SU-DHL-6 (cell line): ENCODE measurements around the gene GTF3C2.

Experiments
- EZH2phosphoT487 ChIP-seq: fragments of 200-600 bp; sonication (generic), shearing (Covaris generic); conservative IDR thresholded peaks from 2 replicates; pipeline ENCODE4 v1.6.1; 2018; ENCODE audit warnings: mild to moderate bottlenecking, antibody characterized with exemption, low read length, moderate library complexity, mixed read lengths
- TF ChIP-seq, protein P1 (sequence below): fragments of 200-600 bp; sonication (generic); IDR thresholded peaks from one replicate; pipeline ENCODE4 v1.5.1; 2017; ENCODE audit warnings: antibody characterized with exemption, mild to moderate bottlenecking, low read length, moderate library complexity; ENCODE audit not compliant: insufficient read depth, poor library complexity, severe bottlenecking

DNA sequence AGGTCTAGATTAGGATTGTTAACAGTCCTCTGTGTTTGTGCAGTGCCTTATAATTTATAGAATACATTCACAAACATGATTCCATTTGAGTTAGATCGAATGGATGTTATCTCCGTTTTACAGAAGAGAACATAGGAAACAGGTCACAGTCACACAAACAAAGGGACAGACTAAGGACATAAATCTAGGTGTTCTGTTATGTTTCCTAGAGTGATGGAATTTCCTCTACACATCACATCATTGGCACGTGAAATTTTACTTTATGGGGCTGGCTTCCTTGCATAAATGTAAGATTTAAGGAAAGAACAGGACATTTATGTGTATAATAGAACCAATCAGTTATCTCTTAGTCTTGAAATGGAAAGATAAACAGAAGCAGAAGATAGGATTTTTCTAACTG is 68.0 kb downstream of the GTF3C2 start:
- TF ChIP-seq, protein P1, sequence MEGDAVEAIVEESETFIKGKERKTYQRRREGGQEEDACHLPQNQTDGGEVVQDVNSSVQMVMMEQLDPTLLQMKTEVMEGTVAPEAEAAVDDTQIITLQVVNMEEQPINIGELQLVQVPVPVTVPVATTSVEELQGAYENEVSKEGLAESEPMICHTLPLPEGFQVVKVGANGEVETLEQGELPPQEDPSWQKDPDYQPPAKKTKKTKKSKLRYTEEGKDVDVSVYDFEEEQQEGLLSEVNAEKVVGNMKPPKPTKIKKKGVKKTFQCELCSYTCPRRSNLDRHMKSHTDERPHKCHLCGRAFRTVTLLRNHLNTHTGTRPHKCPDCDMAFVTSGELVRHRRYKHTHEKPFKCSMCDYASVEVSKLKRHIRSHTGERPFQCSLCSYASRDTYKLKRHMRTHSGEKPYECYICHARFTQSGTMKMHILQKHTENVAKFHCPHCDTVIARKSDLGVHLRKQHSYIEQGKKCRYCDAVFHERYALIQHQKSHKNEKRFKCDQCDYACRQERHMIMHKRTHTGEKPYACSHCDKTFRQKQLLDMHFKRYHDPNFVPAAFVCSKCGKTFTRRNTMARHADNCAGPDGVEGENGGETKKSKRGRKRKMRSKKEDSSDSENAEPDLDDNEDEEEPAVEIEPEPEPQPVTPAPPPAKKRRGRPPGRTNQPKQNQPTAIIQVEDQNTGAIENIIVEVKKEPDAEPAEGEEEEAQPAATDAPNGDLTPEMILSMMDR, result no peak
- TF ChIP-seq EZH2phosphoT487, result no peak
